ENCODE results near the gene TAF11L11.
A peak's percentile ranks its signal among the peaks of the same experiment; 100 is the strongest.
"Not testable (repeated sequence)": the region's sequence is repeated elsewhere in the genome, so short reads cannot be mapped to it uniquely, and the experiment has no call there.

Gene TAF11L11

GRCh38 chr5:17603880-17604279 is at the start of gene TAF11L11:
TAF11L11 (plus strand) TSS chr5:17604183.
- not testable (repeated sequence) for H3K4me2 ChIP-seq; H3K4me3 ChIP-seq; H3K4me1 ChIP-seq; H4K20me1 ChIP-seq; H3K36me3 ChIP-seq; H3K27ac ChIP-seq; H3K9me3 ChIP-seq (replicated peaks in 1 of 11); H3K27me3 ChIP-seq; H3K9ac ChIP-seq

- not testable (repeated sequence) for H3K27ac ChIP-seq; H3K4me1 ChIP-seq; H3K4me3 ChIP-seq; H3K9ac ChIP-seq; H3K36me3 ChIP-seq; H4K20me1 ChIP-seq; H3K9me3 ChIP-seq (replicated peaks in 1 of 11); H3K4me2 ChIP-seq; H3K27me3 ChIP-seq
Measured at GRCh38 chr5:17585658-17586057, 18.3 kb upstream of the TAF11L11 start, which contains the start of gene TAF11L7. TAF11L7 (minus strand) TSS chr5:17585758.

GRCh38 chr5:17590860-17591259 is 13.1 kb upstream of the TAF11L11 start, which contains the start of gene TAF11L8:
TAF11L8 (minus strand) TSS chr5:17590960.
- not testable (repeated sequence) for H3K27ac ChIP-seq; H3K27me3 ChIP-seq; H4K20me1 ChIP-seq; H3K4me3 ChIP-seq; H3K9ac ChIP-seq; H3K4me2 ChIP-seq; H3K36me3 ChIP-seq; H3K9me3 ChIP-seq (replicated peaks in 1 of 11); H3K4me1 ChIP-seq

- H3K9me3 ChIP-seq (replicated peaks in 1 of 11); H3K4me2 ChIP-seq; H3K4me3 ChIP-seq: not testable (repeated sequence)
Measured at GRCh38 chr5:17594255-17594654, 9.7 kb upstream of the TAF11L11 start, which contains the start of gene TAF11L9. TAF11L9 (minus strand) TSS chr5:17594394.

GRCh38 chr5:17597728-17598127 is 6.3 kb upstream of the TAF11L11 start, which contains the start of gene TAF11L10:
TAF11L10 (minus strand) TSS chr5:17597828.
- not testable (repeated sequence) for H3K9ac ChIP-seq; H3K27ac ChIP-seq; H3K4me3 ChIP-seq; H3K4me2 ChIP-seq; H3K36me3 ChIP-seq; H3K27me3 ChIP-seq; H4K20me1 ChIP-seq; H3K4me1 ChIP-seq; H3K9me3 ChIP-seq (replicated peaks in 1 of 11)

More at GRCh38 chr5:17594255-17594654, 9.7 kb upstream of the TAF11L11 start, which contains the start of gene TAF11L9:
- not testable (repeated sequence) for H3K27me3 ChIP-seq, H3K9ac ChIP-seq, H3K27ac ChIP-seq, H3K4me1 ChIP-seq, H3K36me3 ChIP-seq, H4K20me1 ChIP-seq

GRCh38 chr5:17604951-17605350 is 968 bp downstream of the TAF11L11 start:
- Histone ChIP-seq H3K9ac (no peak overlapping the region), H3K4me1 (no peaks in the 10 kb centered on the region), H3K4me3 (no peak overlapping the region), H4K20me1 (no peaks in the 10 kb centered on the region), H3K4me2 (no peak overlapping the region), H3K9me3 (replicated peaks in 1 of 11) (peaks cover 0 to 5% (median 0%) of the 10 kb centered on the region in 11 experiments; a peak in 1 of 22 replicates), H3K36me3 (no peaks in the 10 kb centered on the region), H3K27ac (no peak overlapping the region), H3K27me3 (no peaks in the 10 kb centered on the region)
- no peak for TF ChIP-seq Cebpa-rat (IDR thresholded peaks at IDR 0.05)

- H3K27ac ChIP-seq; H3K4me1 ChIP-seq; H3K9me3 ChIP-seq (replicated peaks in 1 of 11); H3K4me2 ChIP-seq; H3K4me3 ChIP-seq; H4K20me1 ChIP-seq; H3K9ac ChIP-seq; H3K36me3 ChIP-seq; H3K27me3 ChIP-seq: not testable (repeated sequence)
Measured at GRCh38 chr5:17607461-17607860, 3.5 kb downstream of the TAF11L11 start.

- not testable (repeated sequence) for H3K4me3 ChIP-seq; H4K20me1 ChIP-seq; H3K27me3 ChIP-seq; H3K4me1 ChIP-seq; H3K36me3 ChIP-seq; H3K9ac ChIP-seq; H3K4me2 ChIP-seq; H3K9me3 ChIP-seq (replicated peaks in 1 of 11); H3K27ac ChIP-seq
Measured at GRCh38 chr5:17610092-17610491, 6.1 kb downstream of the TAF11L11 start, which contains the start of gene TAF11L12. TAF11L12 (plus strand) TSS chr5:17610392.

- no peaks in the 10 kb centered on the region for H4K20me1 ChIP-seq
- H3K4me1 ChIP-seq = peaks cover 0 to 8% (median 3%) of the 10 kb centered on the region in 10 experiments; a peak in 9 of 20 replicates
- TF ChIP-seq Cebpa-rat (IDR thresholded peaks at IDR 0.05) = no peak
- no peak overlapping the region for H3K4me3 ChIP-seq
- H3K27ac ChIP-seq = no peak overlapping the region
- no peak overlapping the region for H3K9ac ChIP-seq
- no peak overlapping the region for H3K4me2 ChIP-seq
- peaks cover 0 to 4% (median 0%) of the 10 kb centered on the region in 11 experiments; a peak in 1 of 22 replicates for H3K27me3 ChIP-seq
- H3K36me3 ChIP-seq = no peaks in the 10 kb centered on the region
- peaks cover 0 to 6% (median 0%) of the 10 kb centered on the region in 11 experiments; a peak in 2 of 22 replicates for H3K9me3 ChIP-seq (replicated peaks in 1 of 11)
Measured at GRCh38 chr5:17614872-17615605, 11.1 kb downstream of the TAF11L11 start.

GRCh38 chr5:17619354-17619753 is 15.4 kb downstream of the TAF11L11 start:
- H3K4me3 ChIP-seq = no peak overlapping the region
- H3K4me2 ChIP-seq = peak overlapping the region in 6 of 11 experiments; percentile 36 to 69 (median 56); a peak in 7 of 22 replicates
- peaks cover 0 to 16% (median 10%) of the 10 kb centered on the region in 10 experiments; a peak in 14 of 20 replicates for H3K4me1 ChIP-seq
- no peak for TF ChIP-seq Cebpa-rat (IDR thresholded peaks at IDR 0.05)
- H4K20me1 ChIP-seq = no peaks in the 10 kb centered on the region
- H3K9me3 ChIP-seq (replicated peaks in 1 of 11) = peaks cover 0 to 10% (median 0%) of the 10 kb centered on the region in 11 experiments; a peak in 2 of 22 replicates
- H3K9ac ChIP-seq = no peak overlapping the region
- H3K27me3 ChIP-seq = peaks cover 0 to 4% (median 0%) of the 10 kb centered on the region in 11 experiments; a peak in 4 of 22 replicates
- no peaks in the 10 kb centered on the region for H3K36me3 ChIP-seq
- no peak overlapping the region for H3K27ac ChIP-seq

Measured in BLaER1 treated with 17β-estradiol and CSF1 and Interleukin-3, amounts not matched to agents 10 nM and 100 nM (cell line).